Activated CD4-positive, CD25-positive, alpha-beta regulatory T cell treated with anti-CD3 and anti-CD28 coated beads, Interleukin-2, amount 50 U/mL, for 72 hours (primary cell): ENCODE results near the gene VPS52.
"Not testable (repeated sequence)": the region's sequence is repeated elsewhere in the genome, so short reads cannot be mapped to it uniquely, and the experiment has no call there.

Experiments
- DNase-seq: peaks from one replicate; pipeline ENCODE4 v3.0.0; 2021

Gene VPS52

DNA sequence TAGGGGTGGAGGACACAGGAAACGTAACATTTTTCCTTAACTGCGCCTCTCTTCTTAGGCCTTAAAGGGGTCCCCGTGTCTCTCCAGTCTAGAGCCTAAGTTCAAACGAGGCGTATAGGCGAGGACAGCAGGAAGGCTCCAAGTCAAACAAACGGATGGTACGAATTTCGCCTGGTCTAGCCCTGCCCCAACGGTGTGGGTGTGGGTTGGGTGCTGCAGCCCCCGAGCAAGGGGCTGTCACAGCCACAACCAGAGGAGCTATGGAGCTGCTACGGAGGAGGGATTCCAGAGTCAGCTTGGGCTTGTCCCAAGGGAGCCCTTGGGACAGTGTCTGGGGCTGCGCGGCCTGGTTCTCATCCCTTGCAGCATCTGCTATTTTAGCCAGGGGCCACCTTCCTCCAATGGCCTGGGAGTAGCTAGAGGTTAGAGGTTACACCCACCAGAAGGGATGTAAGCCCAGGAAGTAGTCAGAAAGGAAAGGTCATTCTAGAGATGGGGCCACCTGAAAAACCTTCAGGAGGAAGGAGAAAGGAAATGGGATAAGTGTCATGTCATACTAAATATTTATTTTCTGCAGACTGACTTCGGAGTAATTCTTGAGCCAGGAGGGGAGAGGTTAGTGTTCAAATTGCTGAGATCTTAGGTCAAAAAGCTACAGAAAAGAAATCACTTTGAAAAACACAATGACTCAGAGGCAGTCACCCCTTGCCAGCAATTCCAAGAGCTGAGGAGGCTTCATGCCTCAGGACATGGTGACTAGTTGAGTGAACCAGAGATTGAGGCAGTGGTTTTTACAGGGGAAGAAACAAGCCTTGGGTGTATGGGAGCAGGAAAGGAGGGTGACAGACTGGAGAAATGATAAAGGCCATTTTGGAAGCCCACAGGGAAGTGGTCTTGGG, 21.7 kb downstream of the VPS52 start:
- no peak for DNase-seq

DNA sequence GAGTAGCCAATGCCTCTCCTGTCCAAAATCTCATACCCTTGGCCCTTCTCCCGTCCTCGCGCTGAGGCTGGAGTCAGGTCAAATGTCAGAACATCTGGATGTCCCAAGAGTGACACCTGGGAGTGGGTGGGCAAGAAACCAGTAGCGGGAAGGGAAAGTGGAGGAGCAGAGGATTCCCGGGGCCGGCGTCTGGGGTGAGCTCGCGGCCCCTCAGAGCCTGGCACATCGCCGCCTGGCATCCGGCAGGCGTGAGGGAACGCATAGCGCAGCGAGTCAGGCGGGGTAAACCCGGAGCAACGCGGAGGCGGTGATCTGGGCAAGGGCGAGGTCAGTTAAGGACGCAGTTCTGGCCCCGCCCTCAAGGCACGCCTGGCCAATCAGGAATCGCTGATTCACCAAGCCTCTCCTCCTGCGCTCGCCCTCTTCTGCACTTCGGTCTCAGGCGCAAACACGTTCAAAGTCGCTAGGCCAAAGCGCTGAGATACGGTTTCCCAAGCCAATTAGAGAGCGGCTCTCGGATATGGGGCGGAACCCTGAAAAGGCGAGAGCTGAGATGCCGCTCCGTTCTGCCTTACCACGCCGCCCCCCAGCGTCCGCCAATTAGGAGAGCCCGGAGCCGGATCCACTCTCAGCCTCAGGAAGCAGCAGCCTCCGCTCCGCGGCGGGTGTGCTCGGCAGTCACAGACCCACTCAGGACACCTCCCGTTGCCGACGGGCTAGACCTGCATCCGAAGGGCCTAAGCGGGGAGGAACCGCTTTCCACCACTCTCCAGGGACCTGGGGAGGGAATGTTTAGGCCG, 22.5 kb downstream of the VPS52 start:
- DNase-seq: peak; percentile 95

DNA sequence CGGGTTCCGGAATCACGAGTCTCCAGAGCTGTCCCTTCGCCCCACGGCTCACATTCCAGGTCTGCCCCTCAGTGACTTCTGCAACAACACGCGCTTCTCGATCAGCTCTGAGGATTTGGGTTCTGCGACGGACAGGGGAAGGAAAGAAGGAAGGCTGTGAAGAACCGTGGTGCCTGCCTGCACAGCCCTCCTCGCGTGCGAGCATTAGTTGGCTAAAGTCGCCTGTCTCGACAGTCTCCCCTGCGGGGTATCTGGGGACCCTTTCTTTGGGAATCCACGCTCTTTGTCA, 23.1 kb downstream of the VPS52 start:
- no peak for DNase-seq

DNA sequence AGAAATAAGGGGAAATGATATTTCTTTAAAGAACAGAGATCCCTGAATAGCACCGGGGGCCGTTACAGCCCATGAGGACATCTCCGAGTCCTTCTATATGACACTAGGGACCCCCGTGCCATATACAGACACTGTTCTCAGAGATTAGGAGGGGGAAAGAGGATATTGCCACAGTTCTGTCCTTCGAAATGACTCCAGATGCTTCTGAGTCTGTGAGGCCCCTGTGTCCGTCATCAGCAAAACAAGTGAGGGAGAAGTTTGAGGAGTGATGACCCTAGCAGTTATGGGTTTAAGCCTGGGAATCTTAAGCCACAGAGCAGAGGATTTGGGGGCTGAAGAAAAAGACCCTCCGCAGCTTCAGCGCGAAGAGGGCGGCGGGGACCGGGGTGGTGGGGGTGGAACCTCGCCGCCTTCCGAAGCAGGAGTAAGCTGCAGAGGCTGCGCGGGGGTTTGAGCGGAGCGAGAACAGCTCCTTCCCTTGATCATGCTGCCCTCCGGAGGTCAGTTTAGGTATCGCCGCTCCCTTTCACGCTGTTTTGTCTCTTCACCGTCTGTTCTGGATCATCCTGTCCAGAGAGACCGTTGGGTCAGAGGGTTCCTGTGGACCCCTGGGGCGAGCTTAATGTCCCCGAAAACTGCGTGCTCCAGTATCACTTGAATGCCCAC, 23.6 kb downstream of the VPS52 start:
- DNase-seq: peak; percentile 93

DNA sequence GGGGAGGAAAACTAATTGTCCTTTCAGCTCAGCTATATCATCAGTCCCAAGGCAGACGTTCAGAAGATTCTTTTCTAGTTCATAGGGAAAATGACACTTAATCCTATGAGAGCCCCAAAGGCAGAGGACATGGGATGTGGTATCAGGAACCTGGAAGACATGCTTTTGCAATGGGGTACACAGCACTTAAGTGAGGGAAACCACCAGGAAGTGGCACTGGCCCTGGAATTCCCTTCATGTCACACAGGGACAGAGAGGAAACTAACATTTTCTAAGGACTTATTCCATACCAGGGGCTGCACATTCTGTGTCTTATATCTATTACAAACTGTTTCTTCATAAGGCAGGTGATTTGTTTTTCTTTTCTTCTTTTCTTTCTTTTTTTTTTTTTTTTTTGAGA, 28.2 kb downstream of the VPS52 start:
- no peak for DNase-seq

DNA sequence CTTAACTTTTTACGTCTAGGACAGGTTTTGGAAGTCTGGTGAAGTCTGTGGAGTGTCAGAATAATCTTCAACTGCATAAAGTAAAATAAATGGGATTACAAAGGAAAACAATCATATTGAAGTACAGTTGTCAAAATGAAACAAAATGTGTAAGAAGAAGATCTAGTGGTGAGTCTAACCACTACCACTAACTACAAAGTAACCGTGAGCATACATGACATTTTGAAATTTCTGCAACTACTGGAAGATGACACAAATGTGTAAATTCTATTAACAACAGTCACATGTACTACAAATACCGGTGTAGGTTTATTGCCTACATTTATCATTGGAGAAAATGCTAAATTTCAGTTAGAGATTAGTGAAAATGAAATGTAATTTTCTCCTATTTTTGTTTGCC, 29.7 kb downstream of the VPS52 start:
- DNase-seq: no peak

DNA sequence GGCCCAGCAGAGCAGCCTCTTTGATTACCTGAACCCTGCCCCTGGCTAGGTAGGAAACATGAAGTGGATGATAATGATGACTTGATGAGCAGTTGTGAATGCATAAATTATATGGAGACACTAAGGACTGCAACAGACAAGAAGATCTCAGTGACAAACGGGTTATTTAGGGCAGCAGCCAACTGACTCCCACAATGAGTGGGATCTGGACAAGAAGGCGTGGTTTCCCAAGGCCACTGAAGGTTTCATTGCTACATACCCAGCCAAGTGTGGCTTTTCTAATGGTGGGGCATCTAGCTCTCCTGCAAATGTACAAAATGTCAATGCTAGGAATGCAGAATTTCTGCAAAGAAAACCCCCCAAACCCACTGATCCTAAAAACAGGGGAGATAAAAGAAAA, 33.9 kb downstream of the VPS52 start:
- no peak for DNase-seq

DNA sequence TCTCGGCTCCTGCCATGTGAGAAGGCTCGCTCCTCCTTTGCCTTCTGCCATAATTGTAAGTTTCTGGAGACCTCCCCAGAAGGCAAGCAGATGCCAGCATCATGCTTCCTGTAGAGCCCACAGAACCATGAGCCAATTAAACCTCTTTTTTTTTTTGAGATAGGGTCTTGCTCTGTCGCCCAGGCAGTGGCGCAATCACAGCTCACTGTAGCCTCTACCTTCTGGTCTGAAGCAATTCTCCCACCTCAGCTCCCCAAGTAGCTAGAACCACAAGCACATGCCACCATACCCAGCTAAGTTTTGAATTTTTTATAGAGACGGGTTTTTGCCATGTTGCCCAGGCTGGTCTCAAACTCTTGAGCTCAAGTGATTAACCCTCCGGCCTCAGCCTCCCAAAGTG, 34.8 kb downstream of the VPS52 start:
- DNase-seq: no peak

DNA sequence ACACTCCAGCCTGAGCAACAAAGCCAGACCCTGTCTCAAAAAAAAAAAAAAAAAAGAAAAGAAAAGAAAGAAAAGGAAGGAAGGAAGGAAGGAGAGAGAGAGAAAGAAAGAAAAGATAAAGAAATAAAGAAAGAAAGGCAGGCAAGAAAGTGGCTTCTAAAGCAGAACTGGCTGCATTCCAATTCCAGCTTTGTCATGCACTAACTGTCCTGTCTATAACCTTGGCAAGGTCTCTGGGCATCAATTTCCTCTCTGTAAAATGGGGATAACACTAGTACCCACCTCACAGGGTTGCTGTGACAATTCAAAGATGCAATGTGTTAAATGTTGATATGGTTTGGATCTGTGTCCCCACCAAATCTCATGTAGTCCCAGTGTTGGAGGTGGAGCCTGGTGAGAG, 35.3 kb downstream of the VPS52 start:
- DNase-seq: no peak

DNA sequence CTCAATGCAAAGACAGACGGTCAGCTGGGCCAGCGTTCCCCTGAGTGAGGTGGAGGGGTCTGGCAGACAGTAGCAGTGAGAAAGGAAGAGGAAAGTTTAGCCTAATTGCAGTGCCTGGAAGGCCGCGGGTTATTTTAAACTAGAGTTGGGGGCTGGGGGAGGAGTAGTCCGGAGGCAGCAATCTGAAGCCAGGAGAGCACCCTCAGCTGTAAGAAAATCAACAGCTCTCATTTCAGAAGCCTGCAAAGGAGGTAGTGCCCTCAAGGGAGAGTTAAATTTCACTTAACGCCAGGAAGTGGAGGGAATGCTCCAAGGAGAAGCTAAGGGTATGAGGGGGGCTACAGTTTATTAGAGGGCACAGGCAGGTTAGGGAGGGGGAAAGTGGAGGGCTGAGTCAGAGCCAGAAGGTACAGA, 36.4 kb downstream of the VPS52 start:
- no peak for DNase-seq

DNA sequence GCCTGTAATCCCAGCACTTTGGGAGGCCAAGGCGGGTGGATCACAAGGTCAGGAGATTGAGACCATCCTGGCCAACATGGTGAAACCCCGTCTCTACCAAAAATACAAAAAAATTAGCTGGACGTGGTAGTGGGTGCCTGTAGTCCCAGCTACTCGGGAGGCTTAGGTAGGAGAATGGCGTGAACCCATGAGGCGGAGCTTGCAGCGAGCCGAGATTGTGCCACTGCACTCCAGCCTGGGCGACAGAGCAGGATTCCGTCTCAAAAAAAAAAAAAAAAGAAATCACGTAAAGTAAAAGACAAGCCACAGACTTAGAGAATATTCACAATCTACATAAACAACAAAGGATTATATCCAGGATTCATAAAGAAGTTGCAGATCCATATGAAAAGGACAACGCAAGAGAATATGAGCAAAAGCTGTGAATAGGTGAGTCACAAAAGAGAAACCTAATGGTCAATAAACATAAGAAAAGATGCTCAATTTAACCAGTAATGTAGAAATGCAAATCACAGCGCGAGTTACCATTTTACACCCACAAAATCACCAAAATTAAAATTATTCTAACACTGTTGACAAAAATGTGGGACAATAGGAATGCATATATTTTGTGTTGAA, 45.1 kb downstream of the VPS52 start:
- not testable (repeated sequence) for DNase-seq

DNA sequence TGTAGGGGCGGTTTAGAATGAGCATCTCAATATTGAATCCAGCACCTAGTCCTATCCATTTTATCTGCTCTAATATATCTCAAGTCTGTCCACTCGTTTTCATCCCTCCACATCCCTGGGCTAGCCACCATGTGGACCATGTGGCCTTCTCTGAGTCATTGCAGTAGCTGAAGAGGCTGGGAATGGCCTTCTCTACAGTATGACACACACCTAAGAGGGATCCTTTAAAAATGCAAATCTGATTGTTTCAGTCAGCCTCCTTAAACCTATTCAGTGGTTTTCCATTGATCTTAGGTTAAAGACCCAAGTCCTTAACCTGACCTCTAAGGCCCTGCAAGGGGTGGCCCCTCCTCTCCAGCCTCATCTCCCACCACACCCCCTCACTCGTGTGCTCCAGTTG, 54.0 kb downstream of the VPS52 start:
- DNase-seq: no peak

DNA sequence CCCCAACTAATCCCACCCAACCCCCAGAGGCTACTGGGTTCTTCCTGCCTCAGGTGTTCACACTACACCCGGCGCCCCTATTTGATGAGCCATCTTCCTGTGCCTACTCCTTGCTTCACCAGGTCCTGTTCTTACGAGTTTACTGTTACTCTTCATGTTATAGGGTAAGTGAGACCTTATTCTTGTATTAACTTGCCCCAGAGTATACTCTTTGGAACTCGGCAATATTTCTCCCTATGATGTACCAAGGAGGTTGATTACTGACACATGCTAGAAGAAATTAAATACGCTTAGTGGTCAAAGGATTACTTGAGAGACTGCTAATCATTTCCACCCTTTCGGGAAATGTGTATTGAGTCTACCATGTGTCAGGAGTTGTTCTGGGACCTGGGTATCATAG, 54.4 kb downstream of the VPS52 start:
- no peak for DNase-seq

DNA sequence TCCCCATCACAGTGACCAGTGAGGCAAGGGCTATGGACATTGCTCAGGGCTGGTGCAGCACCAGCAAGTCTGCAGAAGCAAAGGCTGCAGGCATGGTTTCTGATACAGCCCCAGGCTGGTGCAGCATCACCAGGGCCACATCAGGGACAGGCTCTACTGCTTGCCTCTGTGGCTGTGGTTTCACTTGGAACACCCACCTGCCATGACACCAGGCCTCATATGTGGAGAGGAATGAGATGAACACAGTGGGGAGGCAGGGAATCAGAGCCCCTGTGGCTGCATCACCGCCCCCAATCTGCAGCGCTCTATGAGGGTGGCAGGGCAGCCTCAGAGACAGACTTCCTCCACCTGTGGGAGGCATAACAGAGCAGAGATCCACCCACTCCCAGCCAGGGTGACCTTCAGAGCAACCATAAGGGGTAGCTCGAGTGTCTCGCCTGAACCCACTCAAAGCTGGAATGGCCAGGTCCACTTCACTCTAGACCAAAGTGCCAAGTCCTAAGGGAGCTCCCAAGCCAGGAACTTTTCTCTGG, 55.5 kb downstream of the VPS52 start:
- DNase-seq: no peak

DNA sequence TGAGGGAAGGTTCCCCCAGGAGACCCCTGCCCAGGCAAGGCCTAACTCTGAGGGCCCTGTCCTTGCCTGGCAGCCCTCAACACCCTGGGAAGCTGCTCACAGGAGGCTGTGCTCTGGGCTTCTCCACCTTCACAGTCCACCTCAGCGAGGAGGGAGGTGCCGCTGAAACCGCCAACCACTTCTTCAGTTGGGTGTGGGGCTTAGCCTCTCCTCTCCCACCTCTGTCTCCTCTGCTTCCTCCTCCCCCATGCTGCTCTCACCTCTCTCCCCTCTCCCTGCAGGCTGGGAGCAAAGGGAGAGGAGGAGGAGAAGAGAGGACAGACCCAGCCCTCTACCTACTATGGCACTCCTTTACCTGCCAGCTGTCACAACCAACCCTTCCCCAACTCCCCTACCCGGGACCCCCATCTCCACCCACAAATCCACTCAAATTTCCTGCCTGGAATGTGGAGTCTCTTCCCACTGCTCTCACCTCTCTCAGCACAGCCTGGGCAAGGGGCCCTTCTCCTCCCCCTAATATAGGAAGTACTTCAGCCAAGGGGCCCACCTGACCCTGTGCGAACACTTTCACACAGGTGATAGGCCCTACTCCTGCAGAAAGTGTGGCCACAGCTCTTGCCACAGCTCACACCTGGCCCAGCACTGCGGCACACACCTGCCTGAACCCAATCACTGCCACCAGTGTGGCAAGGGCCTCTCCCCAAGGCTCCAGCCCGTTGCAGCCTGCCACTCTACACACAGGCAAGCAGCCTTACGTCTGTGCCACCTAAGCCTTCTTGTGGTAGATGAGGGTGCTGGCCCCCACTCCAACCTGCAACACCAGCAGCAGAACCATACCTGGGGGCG, 56.2 kb downstream of the VPS52 start:
- DNase-seq: no peak

DNA sequence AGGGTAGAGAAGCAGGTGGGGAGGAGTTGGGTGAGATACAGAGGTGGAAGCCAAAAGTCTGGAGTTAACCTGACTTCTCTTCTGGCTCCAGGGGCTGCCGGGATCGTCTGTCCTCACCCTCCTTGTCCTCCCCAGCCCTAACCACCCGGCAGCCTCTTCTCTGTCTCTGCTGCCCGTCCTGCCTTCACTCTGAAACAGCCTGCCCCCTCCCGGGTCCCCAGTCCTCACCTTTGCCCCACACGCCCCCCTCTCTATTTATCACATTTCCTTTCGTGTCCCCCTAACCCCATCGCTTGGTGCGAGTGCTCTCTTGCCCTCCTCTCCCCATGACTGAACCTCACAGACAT, 57.7 kb downstream of the VPS52 start:
- DNase-seq: no peak

DNA sequence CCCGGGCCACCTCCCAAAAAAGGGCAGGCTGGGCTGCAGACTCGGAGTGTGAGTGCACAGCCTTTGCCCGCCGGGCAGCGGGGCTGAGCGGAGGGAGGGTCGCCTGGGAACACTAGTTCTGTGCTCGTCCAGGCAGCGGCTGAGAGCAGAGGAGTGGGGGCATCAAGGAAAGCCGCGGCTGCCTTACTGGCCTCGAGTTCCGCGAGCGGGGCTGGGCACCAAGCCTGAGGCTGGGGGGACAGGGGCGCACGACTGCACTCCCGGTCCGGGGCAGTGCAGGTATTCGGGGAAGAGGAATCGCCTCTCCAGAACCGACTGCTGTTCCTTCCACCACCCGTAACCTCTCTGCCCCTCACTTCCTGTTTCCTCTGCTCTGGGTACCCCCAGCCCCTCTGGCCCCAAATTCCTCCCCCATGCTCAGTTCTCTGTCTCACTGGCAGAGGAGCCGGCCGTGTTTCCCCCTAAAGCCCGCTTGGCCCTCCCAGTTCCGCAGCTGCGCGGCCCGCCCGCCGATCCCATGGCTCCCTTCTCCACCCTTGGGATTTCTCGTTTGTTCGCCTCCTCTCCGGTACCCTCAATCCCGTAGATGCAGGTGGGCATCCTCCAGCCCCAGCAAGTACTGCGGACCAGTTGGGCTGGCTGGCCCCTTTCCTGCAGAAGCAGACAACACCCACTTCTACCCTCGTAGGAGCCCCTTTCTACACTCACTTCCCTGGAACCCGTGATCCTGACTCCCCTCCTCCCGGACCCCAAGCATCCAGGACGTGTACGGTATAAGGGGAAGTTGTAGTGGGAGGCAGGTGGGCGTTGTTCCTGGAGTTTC, 58.3 kb downstream of the VPS52 start:
- no peak for DNase-seq

DNA sequence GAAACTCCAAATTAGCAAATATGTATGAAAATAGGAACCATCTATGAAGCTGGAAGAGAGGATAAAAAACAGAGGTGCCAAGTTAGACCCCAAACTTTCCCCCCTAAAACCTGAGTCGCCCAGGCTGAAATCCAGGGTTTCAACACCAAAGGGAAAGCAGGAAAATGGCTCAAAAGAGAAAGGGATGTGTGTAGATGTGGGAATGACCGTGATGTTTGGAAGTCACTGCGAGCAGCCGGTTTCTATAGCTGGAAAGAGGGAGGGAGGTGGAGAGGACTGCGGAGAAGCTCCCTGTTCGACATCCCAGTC, 58.9 kb downstream of the VPS52 start:
- no peak for DNase-seq

DNA sequence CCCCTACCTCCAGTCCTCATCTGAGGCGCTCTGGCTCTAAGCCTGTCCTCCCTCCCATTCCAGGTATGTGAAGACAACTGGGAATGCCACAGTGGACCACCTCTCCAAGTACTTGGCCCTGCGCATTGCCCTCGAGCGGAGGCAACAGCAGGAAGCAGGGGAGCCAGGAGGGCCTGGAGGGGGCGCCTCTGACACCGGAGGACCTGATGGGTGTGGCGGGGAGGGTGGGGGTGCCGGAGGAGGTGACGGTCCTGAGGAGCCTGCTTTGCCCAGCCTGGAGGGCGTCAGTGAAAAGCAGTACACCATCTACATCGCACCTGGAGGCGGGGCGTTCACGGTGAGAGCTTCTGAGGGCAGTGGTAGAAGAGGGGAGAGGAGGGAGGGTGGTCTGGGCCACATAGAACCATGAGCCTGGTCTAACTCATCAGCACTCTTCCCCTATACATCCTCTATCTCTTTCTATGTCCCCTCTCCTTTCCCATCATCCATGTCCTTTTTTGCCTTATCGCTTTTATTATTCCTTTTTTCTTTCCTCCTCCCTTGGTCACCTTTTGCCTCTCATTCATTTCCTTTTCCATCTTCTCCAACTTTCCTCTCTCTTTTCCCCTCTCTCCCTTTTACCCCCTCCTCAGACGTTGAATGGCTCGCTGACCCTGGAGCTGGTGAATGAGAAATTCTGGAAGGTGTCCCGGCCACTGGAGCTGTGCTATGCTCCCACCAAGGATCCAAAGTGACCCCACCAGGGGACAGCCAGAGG, 59.8 kb downstream of the VPS52 start:
- DNase-seq: no peak

DNA sequence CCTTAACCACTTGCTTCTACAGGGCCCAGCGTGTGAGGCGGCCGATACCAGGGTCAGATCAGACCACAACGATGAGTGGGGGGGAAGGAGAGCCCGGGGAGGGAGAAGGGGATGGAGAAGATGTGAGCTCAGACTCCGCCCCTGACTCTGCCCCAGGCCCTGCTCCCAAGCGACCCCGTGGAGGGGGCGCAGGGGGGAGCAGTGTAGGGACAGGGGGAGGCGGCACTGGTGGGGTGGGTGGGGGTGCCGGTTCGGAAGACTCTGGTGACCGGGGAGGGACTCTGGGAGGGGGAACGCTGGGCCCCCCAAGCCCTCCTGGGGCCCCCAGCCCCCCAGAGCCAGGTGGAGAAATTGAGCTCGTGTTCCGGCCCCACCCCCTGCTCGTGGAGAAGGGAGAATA, 60.5 kb downstream of the VPS52 start:
- no peak for DNase-seq

DNA sequence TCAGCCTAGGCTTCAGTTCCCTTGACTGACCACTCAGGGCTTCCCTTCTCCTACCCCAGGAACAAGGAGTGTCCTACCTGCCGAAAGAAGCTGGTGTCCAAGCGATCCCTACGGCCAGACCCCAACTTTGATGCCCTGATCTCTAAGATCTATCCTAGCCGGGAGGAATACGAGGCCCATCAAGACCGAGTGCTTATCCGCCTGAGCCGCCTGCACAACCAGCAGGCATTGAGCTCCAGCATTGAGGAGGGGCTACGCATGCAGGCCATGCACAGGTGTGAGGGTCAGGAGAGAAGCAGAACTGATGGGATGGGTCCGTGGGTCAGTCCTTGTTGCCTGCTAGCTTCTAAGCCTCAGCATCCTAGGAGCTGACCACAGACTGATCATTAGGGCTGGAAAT, 61.8 kb downstream of the VPS52 start:
- no peak for DNase-seq
